ENCODE measurements around the gene INS.
"Not testable (repeated sequence)": the region's sequence is repeated elsewhere in the genome, so short reads cannot be mapped to it uniquely, and the experiment has no call there.

Gene INS

DNA sequence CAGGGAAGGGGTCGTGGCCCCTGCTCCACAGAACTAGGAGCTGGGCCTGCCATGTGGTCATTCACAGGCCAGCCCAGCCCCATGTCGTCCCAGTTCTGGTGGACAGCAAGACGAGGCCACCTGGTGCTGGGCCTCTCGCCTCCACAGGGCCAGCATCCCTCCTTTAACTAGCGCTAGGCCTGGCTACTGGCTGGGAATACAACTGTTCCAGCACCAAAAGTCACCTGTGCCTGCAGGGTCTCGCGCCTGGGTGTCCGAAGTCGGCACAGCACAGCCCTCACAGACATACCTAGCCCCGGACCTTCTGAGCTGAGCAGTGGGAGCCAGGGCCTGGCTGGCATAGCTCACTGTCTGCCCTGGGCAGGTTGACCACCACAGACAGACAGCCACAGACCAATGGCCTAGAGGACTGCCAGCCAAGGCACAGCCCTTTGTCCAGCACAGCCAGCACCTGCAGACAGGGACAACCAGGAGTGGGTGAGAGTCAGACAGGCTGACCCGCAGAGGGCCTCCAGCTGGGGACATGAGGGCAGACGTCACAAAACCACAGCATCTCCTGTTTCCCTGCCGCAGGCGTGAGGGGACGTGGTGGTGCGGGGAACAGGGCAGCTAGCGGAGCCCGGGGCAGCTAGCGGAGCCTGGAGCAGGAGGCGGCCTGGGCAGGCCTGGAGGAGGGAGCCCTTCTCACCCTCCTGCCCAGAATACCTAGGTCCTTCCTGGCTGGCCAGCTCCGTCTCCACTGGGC lies 37.8 kb upstream of the INS start:
- FAIRE-seq: no peak

- FAIRE-seq: no peak
These were observed 36.9 kb upstream of the INS start for GRCh38 chr11:2197771-2198520.

GRCh38 chr11:2196970-2197770 lies 36.2 kb upstream of the INS start:
- FAIRE-seq: no peak

- no peak for FAIRE-seq
These were observed 34.7 kb upstream of the INS start for GRCh38 chr11:2195756-2196088.

DNA sequence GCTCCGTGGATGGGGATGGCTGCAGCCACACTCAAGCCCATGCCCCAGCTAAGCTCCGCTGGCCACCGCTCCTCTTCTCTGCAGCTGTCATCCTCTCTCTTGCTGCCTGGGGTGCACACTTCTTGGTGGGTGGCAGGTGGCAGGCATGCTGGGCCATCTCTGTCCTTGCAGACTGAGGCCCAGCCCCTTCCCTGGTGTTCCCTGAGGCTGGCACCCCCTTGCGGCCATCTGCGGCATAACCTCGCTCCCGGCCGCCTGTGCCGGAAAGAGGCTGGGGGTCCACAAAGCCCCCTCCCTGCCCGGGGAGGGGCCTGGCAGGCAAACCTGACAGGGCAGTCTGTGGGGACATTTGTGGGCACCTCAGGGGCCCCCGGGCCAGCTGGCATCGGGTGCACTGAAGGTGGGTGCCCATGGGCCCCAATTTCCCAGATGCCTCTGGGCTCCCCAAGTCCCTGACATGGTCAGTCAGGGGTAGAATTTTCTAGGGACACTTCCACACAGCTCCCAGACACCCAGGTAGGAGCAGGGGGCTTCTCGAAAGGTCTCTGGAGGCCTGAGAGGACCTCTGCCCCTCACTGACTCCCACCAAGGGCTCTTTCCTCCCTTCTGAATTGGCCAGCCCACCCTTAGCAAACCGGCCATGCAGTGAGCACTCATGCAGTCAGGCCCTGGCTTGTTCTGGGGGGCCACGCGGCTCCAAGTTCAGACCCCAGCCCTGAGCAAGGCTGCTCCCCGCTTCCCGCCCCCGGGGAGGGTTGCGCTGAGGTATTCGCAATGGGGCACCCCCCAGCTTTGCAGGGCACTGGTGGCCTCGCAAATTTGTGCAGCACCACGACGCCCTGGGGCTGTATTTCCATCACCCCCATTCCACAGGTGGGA lies 34.1 kb upstream of the INS start:
- no peak for FAIRE-seq

- FAIRE-seq: not testable (repeated sequence)
These were observed 33.0 kb upstream of the INS start for GRCh38 chr11:2193888-2194595.

DNA sequence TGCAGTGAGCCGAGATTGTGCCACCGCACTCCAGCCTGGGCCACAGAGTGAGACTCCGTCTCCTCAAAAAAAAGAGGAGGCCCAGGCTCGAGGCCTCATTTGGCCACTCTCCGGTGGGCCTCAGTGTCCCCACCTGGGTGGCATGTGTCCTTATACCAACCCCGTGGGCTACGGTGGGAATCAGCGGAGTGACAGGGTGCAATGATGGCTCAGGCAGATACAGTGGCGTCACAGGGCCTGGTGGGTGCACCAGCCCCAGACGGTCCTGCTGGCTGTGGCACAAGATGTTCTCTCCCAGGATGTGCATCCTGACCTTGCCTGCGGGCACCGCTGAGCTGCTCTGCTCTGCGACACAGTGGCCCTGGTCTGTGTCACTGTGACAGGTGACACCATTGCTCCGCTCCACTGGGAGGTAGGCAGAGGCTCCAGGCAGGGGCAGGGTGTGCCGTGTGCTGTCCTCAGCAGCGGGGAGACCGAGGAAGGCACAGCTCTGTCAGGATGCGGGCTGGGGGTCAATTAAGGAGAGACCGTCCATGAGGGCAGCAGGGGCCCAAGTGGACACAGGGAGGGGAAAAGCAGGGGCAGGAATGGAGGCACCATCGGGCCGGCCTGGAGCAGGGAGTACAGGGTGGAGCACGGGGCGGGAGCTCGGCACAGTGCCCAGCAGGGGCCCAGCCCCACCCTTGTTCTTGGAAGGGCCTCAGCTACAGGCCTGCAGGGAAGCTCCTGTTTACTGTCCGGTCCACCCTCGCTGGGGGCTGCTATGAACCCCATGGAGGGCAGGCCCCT lies 32.3 kb upstream of the INS start:
- no peak for FAIRE-seq

DNA sequence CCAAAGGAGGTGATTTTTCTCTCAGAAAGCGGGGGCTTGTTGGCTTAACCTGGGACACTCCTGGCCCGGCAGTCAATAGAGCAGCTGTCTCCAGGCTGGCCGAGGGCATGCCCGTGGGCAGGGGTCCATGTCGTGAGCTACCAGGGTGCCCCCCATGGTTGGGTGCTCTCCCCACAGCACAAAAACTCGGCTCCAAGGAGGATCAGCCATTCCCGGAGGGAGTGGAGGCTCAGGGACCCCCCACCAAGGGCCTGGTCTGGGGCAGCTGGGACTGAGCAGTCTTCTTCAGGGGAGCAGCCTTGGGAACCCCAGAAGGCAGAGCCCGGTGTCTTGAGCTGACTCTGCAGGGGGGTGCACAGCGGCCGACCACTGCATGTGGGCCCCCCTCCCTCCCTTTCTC lies 31.4 kb upstream of the INS start:
- no peak for FAIRE-seq

DNA sequence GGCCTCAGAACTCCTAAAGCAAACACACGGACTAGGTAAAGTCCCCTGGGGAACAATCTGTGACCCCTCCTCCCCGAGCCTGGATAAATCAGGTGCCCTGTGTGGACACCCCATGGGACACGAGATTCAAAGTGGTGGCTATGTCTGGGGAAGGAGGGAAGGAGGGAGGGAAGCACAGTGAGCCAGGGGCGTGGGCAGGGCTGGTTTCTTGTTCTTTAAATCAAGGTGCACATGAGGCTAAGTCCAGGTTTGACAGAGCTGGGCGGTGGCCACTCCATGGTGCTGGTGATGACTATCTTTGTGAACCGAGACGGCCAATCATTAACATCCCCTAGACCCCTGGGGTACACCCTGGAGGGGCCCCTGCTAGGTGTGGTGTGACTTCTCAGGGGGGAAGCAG lies 30.9 kb upstream of the INS start:
- FAIRE-seq: no peak

DNA sequence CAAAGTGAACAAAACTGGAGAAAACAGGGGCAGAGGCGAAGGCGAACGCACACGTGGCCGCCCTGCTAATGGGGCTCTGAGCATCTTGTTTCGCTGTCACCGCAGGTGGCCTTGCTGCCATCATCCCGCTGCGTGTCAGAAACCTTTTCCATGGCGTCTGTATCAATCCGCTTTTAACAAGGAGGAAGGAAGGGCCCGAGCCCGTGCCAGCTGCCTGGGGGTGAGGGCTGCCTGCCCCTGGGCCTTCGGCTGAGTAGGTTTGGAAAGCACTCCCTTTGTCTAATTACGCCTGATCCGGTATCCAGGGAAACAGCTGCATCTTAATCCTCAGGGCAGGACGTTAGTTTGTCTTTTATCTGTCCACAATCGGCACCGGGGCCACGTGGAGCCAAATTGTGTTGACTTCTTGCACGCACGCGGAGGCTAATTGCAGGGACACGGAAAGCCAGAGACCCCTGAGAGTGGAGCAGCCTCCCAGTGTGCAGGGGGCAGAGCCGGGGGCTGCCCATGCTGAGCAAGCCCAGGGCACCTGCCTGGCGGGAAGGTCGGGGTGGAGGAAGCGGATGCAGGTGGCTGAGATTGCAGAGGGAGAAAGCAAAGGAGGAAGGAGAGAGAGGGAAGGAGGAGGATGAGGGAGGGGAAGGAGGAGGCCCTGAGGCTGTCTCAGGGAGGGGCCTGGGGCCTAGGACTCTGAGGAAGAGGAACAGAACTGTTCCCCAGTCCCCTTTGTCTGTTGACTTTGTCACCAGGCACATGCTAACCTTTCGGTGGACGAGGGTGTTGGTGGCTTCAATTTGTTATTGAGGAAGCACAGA lies 29.9 kb upstream of the INS start:
- FAIRE-seq: no peak

GRCh38 chr11:2189938-2190656 lies 29.1 kb upstream of the INS start:
- FAIRE-seq: no peak

DNA sequence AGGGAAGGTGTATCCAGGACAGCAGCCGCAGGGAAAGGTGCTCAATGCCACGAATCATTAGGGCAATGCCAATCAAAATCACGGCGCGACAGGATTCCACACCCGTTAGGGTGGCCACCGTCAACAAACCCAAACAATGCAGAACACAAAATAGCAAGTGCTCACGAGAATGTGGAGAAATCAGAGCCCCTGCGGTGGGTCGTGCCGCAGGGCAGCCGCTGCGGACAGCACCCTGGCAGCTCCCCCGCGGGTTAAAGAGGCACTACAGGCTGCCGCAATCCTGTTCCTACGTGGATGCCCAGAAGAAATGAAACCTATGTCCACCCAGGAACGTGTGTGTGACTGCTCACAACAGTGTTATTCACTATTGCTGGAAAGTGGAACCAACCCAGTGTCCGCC lies 27.7 kb upstream of the INS start:
- FAIRE-seq: no peak

DNA sequence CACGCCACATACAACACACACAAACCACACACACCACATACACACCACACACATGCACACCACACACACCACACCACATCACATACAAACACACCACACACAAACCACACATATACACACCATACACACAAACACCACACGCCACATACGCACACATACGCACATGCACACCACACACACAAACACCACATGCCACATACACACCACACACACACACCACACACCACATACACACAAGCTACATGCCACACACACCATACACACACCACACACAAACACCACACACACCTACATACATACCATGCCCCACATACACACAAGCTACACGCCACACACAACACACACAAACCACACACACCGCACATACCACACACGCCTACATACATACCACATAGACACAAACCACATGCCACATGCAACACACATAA lies 26.3 kb upstream of the INS start:
- FAIRE-seq: no peak

DNA sequence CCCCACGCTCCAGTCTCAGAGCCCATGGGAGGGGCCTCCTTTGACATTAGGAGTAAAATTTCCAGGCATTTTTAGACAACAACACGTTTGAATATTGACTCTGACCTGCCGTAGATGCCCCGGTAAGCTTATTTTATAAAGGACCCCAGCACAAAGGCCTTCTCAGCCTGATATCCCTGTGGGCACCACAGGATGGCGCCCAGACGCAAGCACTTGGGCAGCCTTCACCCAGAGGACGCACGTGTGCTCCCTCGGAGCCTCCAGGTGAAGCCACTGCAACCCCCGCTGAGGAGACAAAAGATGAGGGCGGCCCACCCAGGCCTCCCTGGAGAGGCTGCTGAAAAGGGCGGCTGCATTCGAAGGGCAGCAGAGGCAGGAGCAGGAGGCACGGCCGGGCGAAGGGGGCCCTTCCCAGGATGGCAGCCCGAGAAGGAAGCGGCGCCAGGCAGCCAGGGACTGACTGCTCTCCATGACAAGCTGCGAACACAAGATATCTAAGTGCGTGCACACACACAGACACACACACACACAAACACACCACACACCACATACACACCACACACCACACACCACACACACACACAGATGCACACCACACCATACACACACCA lies 25.8 kb upstream of the INS start:
- no peak for FAIRE-seq

- no peak for FAIRE-seq
These were observed 24.5 kb upstream of the INS start for GRCh38 chr11:2185324-2186085.

- no peak for FAIRE-seq
These were observed 21.9 kb upstream of the INS start for GRCh38 chr11:2182692-2183474.

DNA sequence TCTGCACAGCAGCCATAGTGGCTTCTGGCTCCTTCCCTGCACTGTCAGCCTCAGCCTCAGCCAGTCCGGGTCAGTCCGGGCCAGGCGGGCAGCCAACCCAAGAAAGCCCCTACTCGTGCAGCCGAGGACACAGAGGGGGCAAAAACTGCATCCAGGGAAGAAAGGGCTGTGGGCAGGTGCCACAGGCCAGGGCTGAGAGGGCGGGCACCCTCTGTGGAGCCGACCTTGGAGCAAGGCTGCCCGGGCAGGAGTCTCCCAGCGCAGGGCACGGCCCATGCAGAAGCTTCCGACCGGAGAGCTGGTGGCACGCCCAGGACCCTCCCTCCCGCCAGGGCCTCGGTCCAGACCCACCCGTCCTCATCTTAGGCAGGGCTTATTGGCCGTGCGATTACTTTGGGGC lies 21.1 kb upstream of the INS start:
- no peak for FAIRE-seq
